WERI-Rb-1 (cell line): Measurements from ENCODE around the gene CAMK2B.

Experiments used
- DNase-seq: peaks from one replicate; pipeline ENCODE4 v3.0.0-alpha.2; 2020
- H3K27ac ChIP-seq: fragments of 250-450 bp; sonication (Bioruptor Pico); 2 replicates; pipeline ENCODE4 v1.5.1; 2020; ENCODE audit warnings: mild to moderate bottlenecking, moderate library complexity
- H3K27me3 ChIP-seq: fragments of 250-450 bp; sonication (Bioruptor Pico); 2 replicates; pipeline ENCODE4 v1.5.1; 2021; ENCODE audit warnings: mild to moderate bottlenecking, low read depth, moderate library complexity; ENCODE audit not compliant: insufficient read depth, severe bottlenecking
- H3K36me3 ChIP-seq: fragments of 250-450 bp; sonication (Bioruptor Pico); 2 replicates; pipeline ENCODE4 v1.5.1; 2020; ENCODE audit warnings: mild to moderate bottlenecking, moderate library complexity
- H3K4me3 ChIP-seq: 2 replicates; pipeline ENCODE4 v1.5.1; 2011; ENCODE audit warnings: low read depth, mild to moderate bottlenecking, control low read depth, low read length
- H3K9me3 ChIP-seq: fragments of 250-450 bp; sonication (Bioruptor Pico); 2 replicates; pipeline ENCODE4 v1.5.1; 2021; ENCODE audit warnings: mild to moderate bottlenecking, moderate library complexity; ENCODE audit not compliant: severe bottlenecking
- CTCF ChIP-seq: IDR thresholded peaks from 2 replicates; pipeline ENCODE4 v1.5.1; 2011; ENCODE audit warnings: low read depth, mild to moderate bottlenecking, control low read depth, inconsistent platforms, low read length

Gene CAMK2B

DNA sequence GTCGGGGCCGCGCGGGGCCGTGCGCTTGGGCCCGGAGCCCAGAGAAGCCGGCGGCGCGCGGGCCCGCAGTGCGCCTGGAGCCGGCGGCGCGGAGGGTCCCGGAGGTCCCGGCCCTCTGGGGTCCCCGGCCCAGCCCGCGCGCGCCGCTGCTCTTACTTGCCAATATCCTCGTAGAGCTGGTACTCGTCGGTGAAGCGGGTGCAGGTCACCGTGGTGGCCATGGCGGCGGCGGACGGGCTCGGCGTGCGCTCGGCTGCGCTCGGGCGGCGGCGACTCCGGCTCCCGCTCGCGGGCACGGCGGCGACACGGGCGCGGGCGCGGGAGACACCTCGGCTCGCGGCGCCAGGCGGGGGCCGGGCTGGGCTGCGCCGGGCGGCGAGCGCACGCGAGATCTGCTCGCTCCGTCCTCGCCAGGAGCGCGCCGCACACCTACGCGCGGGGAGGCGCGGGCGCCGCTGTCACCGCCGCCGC is at the start of gene CAMK2B:
CAMK2B (minus strand) TSS at position 394 of the 471 bp plus-strand sequence; CDS start at position 221, 173 bp downstream.
- Histone ChIP-seq H3K9me3 (no peaks in the 10 kb centered on the region), H3K4me3 (peak within 1 kb of the TSS; percentile 46), H3K27me3 (no peaks in the 10 kb centered on the region), H3K36me3 (no peaks in the 10 kb centered on the region), H3K27ac (no peak within 1 kb of the TSS)
- TF ChIP-seq CTCF: no peak
- no peak for DNase-seq

GRCh38 chr7:44374007-44374763 is 48.8 kb upstream of the CAMK2B start:
- H3K4me3 ChIP-seq: no peak overlapping the region
- H3K27ac ChIP-seq: no peak overlapping the region
- no peak for TF ChIP-seq CTCF
- no peaks in the 10 kb centered on the region for H3K27me3 ChIP-seq
- DNase-seq: no peak
- H3K36me3 ChIP-seq: no peaks in the 10 kb centered on the region
- no peaks in the 10 kb centered on the region for H3K9me3 ChIP-seq

GRCh38 chr7:44373418-44373740 is 48.0 kb upstream of the CAMK2B start:
- no peak overlapping the region for H3K27ac ChIP-seq
- H3K27me3 ChIP-seq: no peaks in the 10 kb centered on the region

DNA sequence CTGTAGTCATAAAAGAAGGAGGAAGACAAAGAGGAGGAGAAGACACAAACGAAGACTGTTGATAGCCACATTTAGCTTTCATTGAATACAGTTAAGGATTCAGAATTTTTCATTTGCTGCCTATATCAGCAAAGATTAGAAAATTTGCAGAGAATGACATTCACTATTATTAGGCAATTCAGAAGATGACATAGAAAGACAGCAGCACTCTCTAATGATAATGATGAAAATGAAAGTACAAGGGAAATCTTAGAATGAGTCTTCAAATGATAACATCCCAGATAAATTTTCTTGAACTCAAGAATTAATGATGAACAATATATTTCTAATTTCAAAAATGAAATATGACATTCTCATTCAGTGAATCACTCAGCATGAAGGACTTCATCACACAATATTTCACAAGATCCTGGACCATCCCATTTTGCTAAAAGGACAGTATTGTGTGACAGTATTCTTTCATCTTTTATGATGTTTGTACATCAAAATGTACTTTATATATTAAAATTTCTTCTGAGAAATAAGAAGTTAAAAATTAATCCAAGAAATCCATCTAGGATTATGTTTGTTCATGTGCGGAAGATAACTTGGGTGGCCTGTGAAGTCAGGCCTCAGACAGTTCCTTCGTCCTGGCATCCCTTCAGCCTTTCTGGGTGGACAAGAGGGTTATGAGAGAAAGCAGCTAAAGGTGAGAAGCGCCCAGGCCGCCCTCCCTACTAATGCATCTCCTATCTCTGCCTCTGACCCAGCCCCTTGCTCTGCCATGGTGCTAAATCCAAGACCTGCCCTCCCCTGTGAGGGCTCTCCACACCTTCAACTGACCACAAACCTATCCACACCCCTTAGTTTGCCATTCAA is 47.4 kb upstream of the CAMK2B start:
- Histone ChIP-seq H3K36me3 (no peaks in the 10 kb centered on the region), H3K27ac (no peak overlapping the region), H3K4me3 (no peak overlapping the region), H3K27me3 (no peaks in the 10 kb centered on the region), H3K9me3 (no peaks in the 10 kb centered on the region)
- no peak for DNase-seq
- TF ChIP-seq CTCF: no peak

More at GRCh38 chr7:44373418-44373740, 48.0 kb upstream of the CAMK2B start:
- no peak overlapping the region for H3K4me3 ChIP-seq
- no peak for DNase-seq
- TF ChIP-seq CTCF: no peak
- H3K9me3 ChIP-seq: no peaks in the 10 kb centered on the region
- H3K36me3 ChIP-seq: no peaks in the 10 kb centered on the region

GRCh38 chr7:44368885-44369284 is 43.5 kb upstream of the CAMK2B start:
- Histone ChIP-seq H3K36me3 (no peaks in the 10 kb centered on the region), H3K4me3 (no peak overlapping the region), H3K9me3 (no peaks in the 10 kb centered on the region), H3K27me3 (no peaks in the 10 kb centered on the region), H3K27ac (no peak overlapping the region)
- no peak for TF ChIP-seq CTCF
- no peak for DNase-seq
